GM23338 (cell line): ENCODE measurements around the gene DNAJC7. TPM values are rescaled to one million over a fixed set of nuclear protein-coding genes. Genes with fewer than 3 reads are reported as not detected.

Source experiments
- ATAC-seq: fragments of 200-7000 bp; cut with Tn5 transposase; 3 replicates; pipeline ENCODE4 v1.9.1; 2020
- DNase-seq: peaks from one replicate; pipeline ENCODE4 v3.0.0-alpha.2; 2015; ENCODE audit warnings: low spot score
- H2AFZ ChIP-seq: fragments of 200-600 bp; sonication (generic); 2 replicates; pipeline ENCODE4 v1.8.0; 2016; ENCODE audit warnings: antibody characterized with exemption, mild to moderate bottlenecking, moderate library complexity
- H3F3A ChIP-seq: fragments of 200-600 bp; sonication (generic); replicated peaks from 2 replicates; pipeline ENCODE4 v1.8.0; 2017; ENCODE audit warnings: antibody characterized with exemption, mixed run types, low read depth
- H3K27ac ChIP-seq: fragments of 200-600 bp; sonication (generic); 2 replicates; pipeline ENCODE4 v1.6.1; 2016; ENCODE audit warnings: low read depth
- H3K27me3 ChIP-seq: fragments of 200-600 bp; sonication (generic); 2 replicates; pipeline ENCODE4 v1.8.0; 2016; ENCODE audit warnings: mild to moderate bottlenecking, mixed run types, moderate library complexity; ENCODE audit not compliant: insufficient read depth
- H3K36me3 ChIP-seq: fragments of 200-600 bp; sonication (generic); 2 replicates; pipeline ENCODE4 v1.8.0; 2016; ENCODE audit warnings: mild to moderate bottlenecking; ENCODE audit not compliant: insufficient read depth
- H3K4me1 ChIP-seq: fragments of 200-600 bp; sonication (generic); 2 replicates; pipeline ENCODE4 v1.8.0; 2016; ENCODE audit warnings: mild to moderate bottlenecking, moderate library complexity; ENCODE audit not compliant: insufficient read depth
- H3K4me2 ChIP-seq: fragments of 200-600 bp; sonication (generic); 2 replicates; pipeline ENCODE4 v1.7.1; 2017; ENCODE audit warnings: mixed run types
- H3K4me3 ChIP-seq: fragments of 200-600 bp; sonication (generic); 2 replicates; pipeline ENCODE4 v1.6.1; 2016; ENCODE audit warnings: mixed run types
- H3K79me2 ChIP-seq: fragments of 200-600 bp; sonication (generic); replicated peaks from 2 replicates; pipeline ENCODE4 v1.8.0; 2017; ENCODE audit warnings: mild to moderate bottlenecking; ENCODE audit not compliant: insufficient read depth
- H3K9me2 ChIP-seq: fragments of 200-600 bp; sonication (generic); 2 replicates; pipeline ENCODE4 v1.8.0; 2017; ENCODE audit not compliant: insufficient read depth
- H4K20me1 ChIP-seq: fragments of 200-600 bp; sonication (generic); replicated peaks from 2 replicates; pipeline ENCODE4 v1.8.0; 2017; ENCODE audit warnings: mild to moderate bottlenecking; ENCODE audit not compliant: insufficient read depth
- H3K27ac Mint-ChIP-seq: 2 replicates; pipeline ENCODE4 v1.8.0; 2020; ENCODE audit warnings: inconsistent platforms, mild to moderate bottlenecking, moderate library complexity, mixed read lengths
- H3K27me3 Mint-ChIP-seq: 3 replicates; pipeline ENCODE4 v1.8.0; 2022; ENCODE audit warnings: low read depth, mild to moderate bottlenecking, moderate library complexity, mixed read lengths, inconsistent platforms; ENCODE audit not compliant: insufficient read depth, poor library complexity
- H3K36me3 Mint-ChIP-seq: 3 replicates; pipeline ENCODE4 v1.8.0; 2021; ENCODE audit warnings: low read depth, mild to moderate bottlenecking, inconsistent platforms, moderate library complexity, mixed read lengths
- H3K4me1 Mint-ChIP-seq: 3 replicates; pipeline ENCODE4 v1.8.0; 2020; ENCODE audit warnings: mild to moderate bottlenecking, inconsistent platforms, mixed read lengths
- H3K4me3 Mint-ChIP-seq: 3 replicates; pipeline ENCODE4 v1.8.0; 2021; ENCODE audit warnings: moderate library complexity, mild to moderate bottlenecking, inconsistent platforms, mixed read lengths
- H3K9me3 Mint-ChIP-seq: 3 replicates; pipeline ENCODE4 v1.8.0; 2020; ENCODE audit warnings: moderate library complexity, mild to moderate bottlenecking, inconsistent platforms, mixed read lengths
- CREB1 ChIP-seq: fragments of 250-450 bp; sonication (Bioruptor Pico); IDR thresholded peaks from 2 replicates; pipeline ENCODE4 v1.5.0; 2020; ENCODE audit warnings: low read depth, mild to moderate bottlenecking, moderate library complexity
- CTCF ChIP-seq, 2 experiments: fragments of 200-600 bp in 1 of 2; sonication (generic) in 1 of 2; conservative IDR thresholded peaks; 2 replicates each; pipeline versions ENCODE4 v1.5.1 to v1.6.1; 2016 to 2017; ENCODE audit warnings: antibody characterized with exemption in 2 of 2, low read depth in 2 of 2, mild to moderate bottlenecking in 2 of 2, moderate library complexity in 1 of 2
- ETS1 ChIP-seq: IDR thresholded peaks from 2 replicates; pipeline ENCODE4 v1.6.1; 2016; ENCODE audit warnings: antibody characterized with exemption
- EZH2 ChIP-seq: fragments of 200-600 bp; sonication (generic); IDR thresholded peaks from one replicate; pipeline ENCODE4 v1.8.0; 2017; ENCODE audit warnings: antibody characterized with exemption, mild to moderate bottlenecking, low read depth; ENCODE audit not compliant: unreplicated experiment
- EZH2phosphoT487 ChIP-seq: fragments of 200-600 bp; sonication (generic); IDR thresholded peaks from one replicate; pipeline ENCODE4 v1.8.1; 2018; ENCODE audit warnings: antibody characterized with exemption; ENCODE audit not compliant: unreplicated experiment
- JUNB ChIP-seq: IDR thresholded peaks from one replicate; pipeline ENCODE4 v1.6.1; 2016; ENCODE audit warnings: antibody characterized with exemption; ENCODE audit not compliant: unreplicated experiment
- NANOG ChIP-seq: IDR thresholded peaks from 2 replicates; pipeline ENCODE4 v1.6.1; 2016; ENCODE audit warnings: antibody characterized with exemption, borderline replicate concordance
- POLR2AphosphoS5 ChIP-seq: IDR thresholded peaks from 2 replicates; pipeline ENCODE4 v1.6.1; 2016; ENCODE audit warnings: antibody characterized with exemption, low read depth
- REST ChIP-seq: IDR thresholded peaks from one replicate; pipeline ENCODE4 v1.6.1; 2018; ENCODE audit warnings: antibody characterized with exemption; ENCODE audit not compliant: unreplicated experiment
- STAT1 ChIP-seq: IDR thresholded peaks from one replicate; pipeline ENCODE4 v1.6.1; 2016; ENCODE audit warnings: antibody characterized with exemption; ENCODE audit not compliant: unreplicated experiment
- ZNF114 ChIP-seq: fragments of 250-450 bp; sonication (Bioruptor Pico); IDR thresholded peaks from 2 replicates; pipeline ENCODE4 v1.5.0; 2020; ENCODE audit warnings: mild to moderate bottlenecking, moderate library complexity
- ZNF331 ChIP-seq: fragments of 250-450 bp; sonication (Bioruptor Pico); IDR thresholded peaks from 2 replicates; pipeline ENCODE4 v1.5.0; 2020; ENCODE audit warnings: low read depth, mild to moderate bottlenecking, moderate library complexity
- ZNF462 ChIP-seq: fragments of 250-450 bp; sonication (Bioruptor Pico); IDR thresholded peaks from 2 replicates; pipeline ENCODE4 v1.5.0; 2020; ENCODE audit warnings: mild to moderate bottlenecking, moderate library complexity
- polyA plus RNA-seq: library from polyadenylated mRNA; unstranded; fragments of >200 nt; fragmentation: Nextera tagmentation; extraction: Ambion mirVana; gene quantifications from 2 replicates; pipeline ENCODE4 v1.2.1, GENCODE V29; 2016
- total RNA-seq: library from RNA; depleted of rRNA; stranded (reverse); fragments of >200 nt; shearing (Covaris generic); gene quantifications from 2 replicates; pipeline ENCODE4 v1.2.3, GENCODE V29; 2014

DNAJC7 gene
- total and polyA plus RNA-seq, 2 experiments from 2014 or later, result 139 to 141 TPM

- Mint-ChIP-seq H3K27me3 (peaks cover 12% of the 10 kb centered on the region), H3K4me3 (no peak overlapping the region), H3K4me1 (peaks cover 28% of the 10 kb centered on the region), H3K27ac (no peak overlapping the region), H3K36me3 (no peaks in the 10 kb centered on the region; the same call in 2 of the 3 replicates), H3K9me3 (no peaks in the 10 kb centered on the region)
- Histone ChIP-seq H3K27me3 (no peaks in the 10 kb centered on the region), H3K4me1 (peaks cover 10% of the 10 kb centered on the region; the same call in 1 of the 2 replicates), H3F3A (0 out of 2 replicates have a peak, but pooled peaks cover 3% of the 10 kb centered on the region), H3K79me2 (no peaks in the 10 kb centered on the region), H3K36me3 (no peaks in the 10 kb centered on the region), H3K27ac (no peak overlapping the region), H3K4me3 (no peak overlapping the region), H3K9me2 (no peaks in the 10 kb centered on the region), H3K4me2 (no peak overlapping the region), H2AFZ (no peak overlapping the region; the same call in 1 of the 2 replicates), H4K20me1 (no peaks in the 10 kb centered on the region)
- DNase-seq (no peak), ATAC-seq (peak; percentile 50)
- no peak for TF ChIP-seq POLR2AphosphoS5
- TF ChIP-seq EZH2phosphoT487, result no peak
- TF ChIP-seq ZNF331 (CRISPR knock-in tag), result no peak
- no peak for TF ChIP-seq REST
- TF ChIP-seq ZNF114, result no peak
- TF ChIP-seq ETS1, result no peak
- TF ChIP-seq JUNB, result no peak
- TF ChIP-seq CREB1 (CRISPR knock-in tag), result no peak
- no peak for TF ChIP-seq ZNF462
- TF ChIP-seq CTCF (conservative IDR thresholded peaks at IDR 0.05; ENCODE audit: low read depth in 2 of 2), result no peak
- no peak for TF ChIP-seq NANOG
- TF ChIP-seq EZH2, result no peak
- TF ChIP-seq STAT1, result no peak
Observed at GRCh38 chr17:42061646-42062487, 44.6 kb upstream of the DNAJC7 start.
